Activated gamma-delta T cell treated with Interleukin-2 at 50 U/mL for 16 hours (primary cell): ENCODE results near the gene ASCC1.

Experiments used
- DNase-seq: peaks from one replicate; pipeline ENCODE4 v3.0.0-alpha.2; 2020

ASCC1 gene

GRCh38 chr10:72062832-72063702 lies 153.0 kb downstream of the ASCC1 start:
- DNase-seq: no peak

- DNase-seq: no peak
These were observed 153.7 kb downstream of the ASCC1 start for GRCh38 chr10:72062382-72062781.

DNA sequence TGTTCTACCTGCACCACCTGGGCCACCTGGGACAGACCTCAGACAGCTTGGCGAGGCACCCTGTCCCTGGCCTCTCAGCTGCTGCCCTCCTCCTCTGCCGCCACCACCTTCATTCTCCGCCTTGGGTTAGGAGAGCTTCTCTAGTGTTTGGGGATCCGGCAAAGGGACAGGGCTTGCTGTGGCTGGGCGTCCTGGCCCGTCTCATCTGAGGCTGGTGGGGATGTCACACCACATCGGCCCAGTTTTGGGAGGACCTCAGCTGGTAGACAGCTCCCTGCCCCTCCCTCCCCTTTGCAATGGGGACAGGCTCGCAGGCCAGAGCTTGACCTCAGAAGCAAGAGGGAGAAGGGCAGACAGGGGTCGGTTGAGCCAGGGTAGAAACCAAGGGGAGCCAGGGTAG lies 154.1 kb downstream of the ASCC1 start:
- no peak for DNase-seq

- no peak for DNase-seq
These were observed 154.6 kb downstream of the ASCC1 start for GRCh38 chr10:72061491-72061890.

- no peak for DNase-seq
These were observed 155.9 kb downstream of the ASCC1 start for GRCh38 chr10:72059843-72060822.

DNA sequence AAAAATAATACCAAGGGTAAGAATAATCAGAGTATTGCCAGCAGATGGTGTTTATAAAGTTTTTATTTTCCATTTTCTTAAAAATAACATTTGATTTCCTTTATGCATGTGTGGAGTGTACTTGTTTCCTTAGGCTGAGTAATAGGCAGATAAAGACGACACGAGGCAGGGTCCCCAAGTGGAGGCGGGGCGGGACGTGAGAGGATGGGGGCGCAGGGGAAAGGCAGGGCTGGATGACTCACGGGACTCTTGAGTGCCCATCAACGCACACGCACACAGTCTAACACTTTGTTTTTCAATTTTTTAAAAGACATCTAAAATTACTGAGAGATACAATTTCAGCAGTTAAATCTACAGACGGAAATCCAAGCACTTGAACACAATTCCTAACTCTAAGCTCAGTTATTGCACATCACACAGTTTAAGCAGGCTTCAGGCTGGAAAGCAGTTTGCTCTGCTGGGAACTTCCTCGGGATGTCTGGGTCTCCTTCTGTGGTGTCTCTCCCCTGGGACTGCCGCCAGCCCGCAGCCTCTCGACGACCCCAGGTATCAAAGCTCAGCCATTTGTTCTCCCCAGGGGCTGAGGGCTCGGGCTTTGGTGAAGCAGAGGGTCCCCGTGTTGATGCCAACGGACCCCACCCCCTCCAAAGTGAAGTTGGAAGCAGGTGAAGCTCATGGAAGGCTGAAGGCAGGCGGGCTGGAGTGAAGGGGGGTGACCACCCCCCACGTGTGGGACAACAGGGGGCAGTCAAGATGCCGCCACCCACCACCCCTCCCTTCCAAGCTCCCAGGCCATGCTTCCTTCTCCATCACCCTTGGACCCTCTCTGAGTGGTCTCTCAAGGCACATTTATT lies 156.9 kb downstream of the ASCC1 start:
- DNase-seq: no peak

DNA sequence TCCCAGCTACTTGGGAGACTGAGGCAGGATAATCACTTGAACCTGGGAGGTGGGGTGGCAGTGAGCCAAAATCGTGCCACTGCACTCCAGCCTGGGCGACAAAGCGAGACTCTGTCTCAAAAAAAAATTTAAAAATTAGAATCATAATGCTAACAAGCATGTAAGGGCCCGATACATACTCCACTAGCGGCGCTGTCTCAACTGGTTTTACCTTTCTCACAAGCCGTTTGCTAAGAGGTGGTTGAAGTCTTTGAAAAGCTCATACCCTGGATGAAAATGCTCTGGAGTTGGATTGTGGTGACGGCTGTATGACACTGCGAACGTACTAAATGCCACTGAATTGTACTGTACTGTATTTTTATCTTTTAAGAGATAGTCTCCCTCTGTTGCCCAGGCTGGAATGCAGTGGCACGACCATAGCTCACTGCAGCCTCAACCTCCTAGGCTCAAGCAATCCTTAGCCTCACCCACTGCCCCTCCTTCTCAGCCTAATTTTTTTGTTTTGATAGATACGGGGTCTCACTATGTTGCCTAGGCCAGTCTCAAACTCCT lies 157.7 kb downstream of the ASCC1 start:
- no peak for DNase-seq

DNA sequence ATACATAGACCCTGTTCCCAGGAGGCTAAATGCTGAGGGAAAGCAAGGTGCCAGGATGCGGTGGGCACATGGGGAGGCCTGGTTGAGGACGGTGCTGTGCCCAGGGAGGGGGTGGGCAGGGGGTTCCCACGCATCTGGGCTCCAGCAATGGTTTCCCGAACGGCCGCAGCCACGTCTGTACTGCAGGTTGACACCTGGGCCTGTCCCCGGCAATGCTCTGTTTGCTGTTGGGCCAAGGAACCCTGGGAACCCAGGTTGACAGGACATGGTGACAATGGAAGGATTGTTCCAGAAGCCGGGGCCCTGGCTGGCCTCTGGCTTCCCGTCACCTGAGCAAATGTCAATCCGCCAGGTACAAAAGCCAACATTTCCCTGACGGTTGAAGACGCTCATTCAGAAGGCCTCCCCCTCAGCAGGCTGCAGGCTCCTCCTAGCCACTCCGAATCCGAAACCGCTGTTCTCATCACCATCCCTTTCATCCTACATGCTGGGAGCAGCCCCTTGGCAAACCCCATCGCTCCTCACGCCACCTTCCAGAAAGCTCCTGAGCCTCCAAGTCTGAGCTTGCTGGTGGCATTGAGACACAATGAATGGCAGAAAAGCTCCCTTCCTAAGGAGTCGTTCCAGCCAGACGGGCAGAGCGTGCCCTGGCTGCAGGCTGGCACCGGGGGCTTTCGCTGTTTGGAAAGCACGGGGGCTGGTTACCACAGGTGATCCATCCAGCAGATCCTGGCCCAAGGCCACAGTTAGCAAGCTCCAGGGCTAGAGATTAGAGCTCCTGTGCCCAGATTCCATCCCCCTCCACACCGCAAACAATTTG lies 158.9 kb downstream of the ASCC1 start:
- DNase-seq: no peak

DNA sequence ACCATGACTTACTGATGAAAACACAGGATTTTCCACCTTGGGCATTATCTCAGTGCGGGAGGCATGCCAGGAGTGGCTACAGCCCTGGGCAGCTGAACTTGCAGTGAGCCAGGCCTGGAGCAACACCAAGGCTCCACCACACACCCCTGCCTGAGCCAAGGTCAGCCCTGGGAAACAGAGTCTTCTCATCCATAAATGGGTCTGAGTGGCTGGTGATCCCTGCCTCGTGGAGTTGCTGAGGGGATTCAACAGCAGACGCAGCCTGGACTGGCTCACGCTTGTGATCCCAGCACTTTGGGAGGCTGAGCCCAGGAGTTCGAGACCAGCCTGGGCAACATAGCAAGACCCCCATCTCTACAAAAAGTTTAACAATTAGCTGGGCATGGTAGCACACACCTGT lies 160.0 kb downstream of the ASCC1 start:
- no peak for DNase-seq

- DNase-seq: no peak
These were observed 162.4 kb downstream of the ASCC1 start for GRCh38 chr10:72053690-72054089.

GRCh38 chr10:72050873-72051272 lies 165.2 kb downstream of the ASCC1 start:
- DNase-seq: no peak

- no peak for DNase-seq
These were observed 165.9 kb downstream of the ASCC1 start for GRCh38 chr10:72049969-72050781.

DNA sequence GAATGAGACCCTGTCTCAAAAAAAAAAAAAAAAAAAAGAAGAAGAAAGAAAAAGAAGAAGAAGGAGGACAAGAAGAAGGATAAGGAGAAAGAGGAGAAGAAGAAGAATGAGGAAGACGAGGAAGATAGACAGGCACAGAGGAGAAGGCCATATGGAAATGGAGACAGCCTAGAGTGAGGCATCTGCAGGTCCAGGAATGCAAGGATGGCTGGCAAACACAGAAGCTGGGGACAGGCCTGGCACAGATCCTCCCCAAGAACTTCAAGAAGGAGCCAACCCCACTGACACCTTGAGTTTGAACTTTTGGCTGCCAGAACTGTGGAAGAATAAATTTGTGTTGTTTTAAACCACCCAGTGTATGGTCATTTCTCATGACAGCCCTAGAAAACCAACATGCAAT lies 166.6 kb downstream of the ASCC1 start:
- DNase-seq: no peak

DNA sequence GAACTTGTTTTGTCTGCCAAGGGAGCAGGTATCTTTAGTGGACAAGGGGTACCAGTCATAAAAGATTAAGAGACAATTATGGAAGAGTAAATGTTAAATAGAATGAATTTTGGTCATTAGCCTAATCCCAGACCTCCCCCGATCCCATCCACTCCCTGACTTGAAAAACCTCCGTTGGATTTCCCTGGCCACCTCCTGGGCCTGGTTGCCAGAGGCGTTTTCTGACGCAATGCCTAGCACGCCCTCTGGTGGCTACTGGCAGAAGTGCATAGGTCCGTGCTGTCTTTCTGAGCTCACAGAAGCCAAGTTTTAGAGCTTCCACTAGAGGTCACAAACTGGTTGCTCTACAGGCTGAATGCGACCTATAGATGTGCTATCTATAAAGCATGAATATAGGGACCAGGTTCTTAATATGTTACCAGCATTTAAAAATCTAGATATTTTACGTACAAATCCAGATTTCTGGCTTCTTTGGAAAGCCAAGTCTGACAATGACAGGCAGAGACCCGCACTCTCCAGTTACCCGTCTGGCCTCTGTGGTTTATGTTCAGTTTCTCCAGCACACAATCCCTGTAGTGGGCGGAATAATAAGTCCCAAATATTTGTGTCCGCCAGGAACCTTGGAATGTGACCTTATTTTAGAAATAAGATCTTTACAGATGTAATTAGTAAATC lies 167.5 kb downstream of the ASCC1 start:
- peak; percentile 92 for DNase-seq
